Neural cell (in vitro differentiated cells): Measurements from ENCODE around the gene OS9.

ENCODE experiments used
- POLR2AphosphoS5 ChIP-seq: IDR thresholded peaks from 2 replicates; pipeline ENCODE4 v1.6.1; 2012
- TF ChIP-seq, protein P1 (sequence below): fragments of 450-650 bp; IDR thresholded peaks from 2 replicates; pipeline ENCODE4 v1.5.1; 2014; ENCODE audit warnings: antibody characterized with exemption, mild to moderate bottlenecking, moderate library complexity; ENCODE audit not compliant: poor library complexity, severe bottlenecking

- no peak for TF ChIP-seq POLR2AphosphoS5
- TF ChIP-seq, protein P1, sequence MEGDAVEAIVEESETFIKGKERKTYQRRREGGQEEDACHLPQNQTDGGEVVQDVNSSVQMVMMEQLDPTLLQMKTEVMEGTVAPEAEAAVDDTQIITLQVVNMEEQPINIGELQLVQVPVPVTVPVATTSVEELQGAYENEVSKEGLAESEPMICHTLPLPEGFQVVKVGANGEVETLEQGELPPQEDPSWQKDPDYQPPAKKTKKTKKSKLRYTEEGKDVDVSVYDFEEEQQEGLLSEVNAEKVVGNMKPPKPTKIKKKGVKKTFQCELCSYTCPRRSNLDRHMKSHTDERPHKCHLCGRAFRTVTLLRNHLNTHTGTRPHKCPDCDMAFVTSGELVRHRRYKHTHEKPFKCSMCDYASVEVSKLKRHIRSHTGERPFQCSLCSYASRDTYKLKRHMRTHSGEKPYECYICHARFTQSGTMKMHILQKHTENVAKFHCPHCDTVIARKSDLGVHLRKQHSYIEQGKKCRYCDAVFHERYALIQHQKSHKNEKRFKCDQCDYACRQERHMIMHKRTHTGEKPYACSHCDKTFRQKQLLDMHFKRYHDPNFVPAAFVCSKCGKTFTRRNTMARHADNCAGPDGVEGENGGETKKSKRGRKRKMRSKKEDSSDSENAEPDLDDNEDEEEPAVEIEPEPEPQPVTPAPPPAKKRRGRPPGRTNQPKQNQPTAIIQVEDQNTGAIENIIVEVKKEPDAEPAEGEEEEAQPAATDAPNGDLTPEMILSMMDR, result no peak
Observed at GRCh38 chr12:57745485-57745881, 51.6 kb downstream of the OS9 start.
